Heart right ventricle (tissue), 16 donors: Measurements from ENCODE around the gene PIP4K2B. TPM values are rescaled to one million over a fixed set of nuclear protein-coding genes. Genes with fewer than 3 reads are reported as not detected.
A peak's percentile ranks its signal among the peaks of the same experiment; 100 is the strongest.

Experiments used
- ATAC-seq, 8 donors: fragments of 200-7000 bp; cut with Tn5 transposase; one replicate each; pipeline ENCODE4 v1.9.1; 2020; ENCODE audit warnings: mild to moderate bottlenecking in 8 of 8, moderate library complexity in 8 of 8, moderate number of reproducible peaks in 1 of 8
- DNase-seq, 2 donors: peaks; one replicate each; pipeline ENCODE4 v3.0.0-alpha.2; 2020
- H3K27ac ChIP-seq, 10 donors: fragments of 200-600 bp; sonication (generic) in 2 of 10; one replicate each; pipeline versions ENCODE4 v1.5.0 to v1.8.0; 2020 to 2022; ENCODE audit warnings: mild to moderate bottlenecking in 3 of 10
- H3K27me3 ChIP-seq, 7 donors: fragments of 200-600 bp; one replicate each; pipeline ENCODE4 v1.8.0; 2021 to 2022; ENCODE audit warnings: mild to moderate bottlenecking in 2 of 7
- H3K36me3 ChIP-seq, 9 donors: fragments of 200-600 bp; sonication (generic) in 1 of 9; one replicate each; pipeline versions ENCODE4 v1.5.0 to v1.8.0; 2020 to 2022; ENCODE audit warnings: mild to moderate bottlenecking in 2 of 9
- H3K4me1 ChIP-seq, 9 donors: fragments of 200-600 bp; sonication (generic) in 1 of 9; one replicate each; pipeline versions ENCODE4 v1.5.0 to v1.8.0; 2020 to 2022; ENCODE audit warnings: mild to moderate bottlenecking in 4 of 9
- H3K4me3 ChIP-seq, 10 donors: fragments of 200-600 bp; sonication (generic) in 2 of 10; one replicate each; pipeline versions ENCODE4 v1.5.0 to v1.8.0; 2020 to 2022; ENCODE audit warnings: mild to moderate bottlenecking in 7 of 10, moderate library complexity in 2 of 10
- H3K9me3 ChIP-seq, 11 donors: fragments of 200-600 bp in 10 of 11; sonication (generic) in 2 of 11; one replicate each; pipeline versions ENCODE4 v1.5.0 to v1.8.0; 2013 to 2022; ENCODE audit warnings: mild to moderate bottlenecking in 2 of 11, control low read depth in 1 of 11, moderate library complexity in 1 of 11
- CTCF ChIP-seq, 9 donors: fragments of 200-600 bp; sonication (generic) in 2 of 9; IDR thresholded peaks; one replicate each; pipeline versions ENCODE4 v1.5.0 to v1.8.0; 2021 to 2022; ENCODE audit warnings: antibody characterized with exemption in 9 of 9, mild to moderate bottlenecking in 5 of 9, moderate library complexity in 1 of 9
- WGBS, 2 donors: extraction: QIAGEN DNeasy Blood & Tissue Kit; methylation state at CpG; one replicate each; pipeline ENCODE4 v1.1.7; 2013; ENCODE audit warnings: inconsistent platforms in 1 of 2; 5-methylcytosine and 5-hydroxymethylcytosine counted together
- intact Hi-C, 10 donors: fragments of 100-400 bp; cut with DNase I; formaldehyde crosslinking; loops; one replicate each; pipeline versions ENCODE4 v1.11.1 to v1.14.2; 2022
- polyA plus RNA-seq, 2 donors: library from polyadenylated mRNA; stranded (reverse); fragments of 200-250 nt; gene quantifications; one replicate each; pipeline ENCODE4 v1.2.3, GENCODE V29; 2013
- total RNA-seq, 10 donors: library from RNA; stranded (reverse); fragmentation: NEBNext Ultra II Directional in 3 of 10; extraction: Animal tissue kit (Norgen Biotek cat#: 25700) in 3 of 10; gene quantifications; one replicate each; pipeline versions ENCODE4 v1.2.1 to v1.2.4, GENCODE V29; 2021 to 2023
- donor health status: Arrhythmogenic right ventricular cardiomyopathy.
- donor health status: ischemic (EF 13 %, LVEDD 7.1; RV severe dilation, severe dysfunction).
- donor health status: healthy with polysubstance abuse.
- donor health status: DM: no; HTN: yes; CAD: no.
- donor health status: DM: no; HTN: no; CAD: no.
- donor health status: ischemic (EF 25% LVEDD 6.9; RV normal size, moderate dysfunction).
- donor health status: ischemic (EF 25% LVEDD 5.7; RV mildly dilated, moderate dysfunction).
- donor health status: healthy.
- donor health status: DM: yes; HTN: yes; CAD: no.
- donor health status: Ischemic cardiomyopathy.
- donor health status: ischemic (EF 35%, LVEDD 5.7; RV mildly dilated, moderate dysfunction).
- donor health status: nonischemic (EF 11% LVEDD 7.7; RV severe dilation, severe dysfunction).
- donor health status: DM: yes; HTN: yes; CAD: no.
- donor health status: PGD.
- donor health status: ischemic (EF 29% LVEDD 5.4; RV normal size, mild dysfunction).
- donor health status: nonischemic (EF 23%, LVEDD 6.1; RV moderate dilation, normal function).

The PIP4K2B gene
- total and polyA plus RNA-seq, 12 donors = 15.3 to 51.9 (median 46.4) TPM

DNA sequence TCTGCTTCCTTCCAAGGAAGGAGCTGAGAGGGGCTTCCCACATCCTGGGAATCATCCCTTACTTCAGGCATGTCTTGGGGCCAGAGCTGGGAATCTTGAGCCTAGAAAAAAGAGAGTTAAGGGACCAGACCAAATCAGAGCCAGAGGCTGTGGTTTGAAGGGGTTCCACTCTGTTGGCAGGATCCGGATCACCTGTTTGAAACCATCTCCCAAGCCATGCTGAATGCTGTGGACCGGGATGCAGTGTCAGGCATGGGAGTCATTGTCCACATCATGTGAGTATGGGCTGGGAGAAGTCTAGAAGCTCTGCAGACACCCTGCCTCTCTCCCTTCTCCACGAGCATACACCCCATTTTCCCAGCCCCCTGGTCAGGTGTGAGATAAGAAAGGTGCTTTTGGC is 37.1 kb downstream of the PIP4K2B start:
- no peak for ATAC-seq
- peaks cover 0 to 100% (median 55%) of the 10 kb centered on the region in 9 donors for H3K36me3 ChIP-seq

GRCh38 chr17:38761612-38762011 is 37.7 kb downstream of the PIP4K2B start:
- WGBS, 2 donors = 75 to 80% methylated on average over 4 of the region's 4 CpGs
- intact Hi-C loops = no loop called here
- H3K4me1 ChIP-seq = peaks cover 0 to 10% (median 0%) of the 10 kb centered on the region in 9 donors
- DNase-seq = no peak
- ATAC-seq = no peak
- no peaks in the 10 kb centered on the region for H3K9me3 ChIP-seq
- H3K4me3 ChIP-seq = no peak overlapping the region
- H3K36me3 ChIP-seq = peaks cover 0 to 100% (median 50%) of the 10 kb centered on the region in 9 donors
- no peak overlapping the region for H3K27ac ChIP-seq
- no peaks in the 10 kb centered on the region for H3K27me3 ChIP-seq
- peak in 3 of 9 donors; percentile 6 to 17 (median 7) for TF ChIP-seq CTCF (IDR thresholded peaks at IDR 0.05)

More for the DNA sequence above, 37.1 kb downstream of the PIP4K2B start:
- Histone ChIP-seq H3K4me3 (no peak overlapping the region), H3K4me1 (peaks cover 0 to 10% (median 0%) of the 10 kb centered on the region in 9 donors), H3K9me3 (no peaks in the 10 kb centered on the region), H3K27ac (no peak overlapping the region), H3K27me3 (no peaks in the 10 kb centered on the region)
- no peak for DNase-seq
- no peak for TF ChIP-seq CTCF (IDR thresholded peaks at IDR 0.05)
- WGBS, 2 donors = 78 to 87% methylated on average over 3 of the region's 3 CpGs
- intact Hi-C loops = no loop called here

DNA sequence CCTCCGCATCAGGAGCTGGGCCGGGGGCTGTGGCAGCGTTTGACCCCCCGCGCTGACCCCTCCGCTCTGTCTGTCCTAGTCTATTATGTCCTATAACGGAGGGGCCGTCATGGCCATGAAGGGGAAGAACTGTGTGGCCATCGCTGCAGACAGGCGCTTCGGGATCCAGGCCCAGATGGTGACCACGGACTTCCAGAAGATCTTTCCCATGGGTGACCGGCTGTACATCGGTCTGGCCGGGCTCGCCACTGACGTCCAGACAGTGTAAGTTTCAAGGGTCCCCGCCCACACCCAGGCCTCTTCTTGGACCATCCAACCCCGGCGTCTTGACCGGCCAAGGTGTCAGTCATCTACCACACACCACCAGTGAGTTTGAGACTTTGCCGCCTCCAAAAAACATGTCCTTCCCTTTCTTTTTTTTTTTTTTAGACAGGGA is 46.3 kb downstream of the PIP4K2B start:
- H3K36me3 ChIP-seq = peaks cover 0 to 47% (median 10%) of the 10 kb centered on the region in 9 donors
- H3K27ac ChIP-seq = peak overlapping the region; percentile 27 to 98 (median 93)
- no peak for ATAC-seq
- H3K9me3 ChIP-seq = no peaks in the 10 kb centered on the region
- no peak for TF ChIP-seq CTCF (IDR thresholded peaks at IDR 0.05)
- H3K4me3 ChIP-seq = peak overlapping the region; percentile 69 to 99 (median 88)
- WGBS, 2 donors = 7 to 8% methylated on average over 22 of the region's 22 CpGs
- H3K4me1 ChIP-seq = peaks cover 9 to 56% (median 43%) of the 10 kb centered on the region in 9 donors
- DNase-seq = no peak
- intact Hi-C loops = loop anchor here in 5 of 10 donors (2.0 to 10.0 kb wide), 4 partner anchors 44 to 102 kb away; partner anchors contain the start of genes PIP4K2B (in 3 of the 5) and RPL23 (in 1 of the 5)
- H3K27me3 ChIP-seq = peaks cover 0 to 30% (median 0%) of the 10 kb centered on the region in 7 donors

DNA sequence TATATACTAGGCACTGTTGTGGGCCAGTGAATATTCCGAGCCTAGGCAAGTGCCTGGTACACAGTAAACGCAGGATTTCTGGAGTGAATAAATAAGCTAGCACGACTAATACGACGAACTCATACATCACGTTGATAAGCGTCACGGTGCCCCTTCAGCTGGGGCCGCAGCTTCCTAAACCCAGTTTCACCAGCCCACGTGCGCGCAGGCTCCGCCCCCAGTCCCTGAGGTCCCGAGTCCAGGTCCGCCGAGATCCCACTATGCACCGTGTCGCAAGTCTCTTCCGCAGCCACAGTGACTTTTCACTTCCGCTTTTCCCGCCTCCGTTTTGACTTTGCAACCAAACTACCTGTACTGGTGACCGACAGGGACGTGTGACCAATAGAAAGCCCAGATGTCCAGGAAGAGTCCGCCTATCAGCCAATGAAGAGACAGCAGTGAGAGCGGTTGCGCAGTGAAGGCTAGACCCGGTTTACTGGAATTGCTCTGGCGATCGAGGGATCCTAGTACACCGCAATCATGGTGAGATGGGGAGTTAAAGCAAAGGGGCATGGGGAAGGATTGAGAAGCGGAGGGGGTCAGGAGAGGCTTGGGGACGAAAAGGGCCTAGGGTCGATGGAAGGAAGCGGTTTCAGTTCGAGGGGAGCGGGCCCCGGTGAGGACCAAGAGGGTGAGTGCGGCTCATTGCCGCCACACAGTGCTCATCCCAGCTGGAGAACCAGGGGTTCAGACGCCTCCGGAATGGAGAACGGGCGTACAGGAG is 46.9 kb downstream of the PIP4K2B start, which contains the start of gene PSMB3:
Gene PSMB3, plus strand, starts transcription at position 434 of the 763 bp plus-strand sequence. Its CDS starts 86 bp downstream, at position 520.
- Histone ChIP-seq H3K4me1 (peaks cover 9 to 56% (median 43%) of the 10 kb centered on the region in 9 donors), H3K27me3 (peaks cover 0 to 35% (median 0%) of the 10 kb centered on the region in 7 donors), H3K27ac (peak within 1 kb of the TSS; percentile 42 to 99 (median 96)), H3K4me3 (peak within 1 kb of the TSS; percentile 69 to 99 (median 88)), H3K9me3 (no peaks in the 10 kb centered on the region), H3K36me3 (peaks cover 0 to 41% (median 9%) of the 10 kb centered on the region in 9 donors)
- intact Hi-C loops = loop anchor here in 6 of 10 donors (1.0 to 10.0 kb wide), 5 partner anchors 22 to 102 kb away; partner anchors contain the start of genes PIP4K2B (in 3 of the 6), CISD3 (in 2 of the 6) and RPL23 (in 1 of the 6)
- 0 to 1% methylated on average over 44 of the region's 44 CpGs for WGBS, 2 donors
- DNase-seq (peak; percentile 94 to 99), ATAC-seq (peak; percentile 80 to 90 (median 84))
- TF ChIP-seq CTCF (IDR thresholded peaks at IDR 0.05) = no peak
